GM19438 (cell line): ENCODE results near the gene SLC28A3.

Source experiments
- ATAC-seq: cut with Tn5 transposase; IDR thresholded peaks from one replicate; pipeline ENCODE4 v1.9.1; 2021; ENCODE audit warnings: low read depth; ENCODE audit not compliant: unreplicated experiment

The SLC28A3 gene

DNA sequence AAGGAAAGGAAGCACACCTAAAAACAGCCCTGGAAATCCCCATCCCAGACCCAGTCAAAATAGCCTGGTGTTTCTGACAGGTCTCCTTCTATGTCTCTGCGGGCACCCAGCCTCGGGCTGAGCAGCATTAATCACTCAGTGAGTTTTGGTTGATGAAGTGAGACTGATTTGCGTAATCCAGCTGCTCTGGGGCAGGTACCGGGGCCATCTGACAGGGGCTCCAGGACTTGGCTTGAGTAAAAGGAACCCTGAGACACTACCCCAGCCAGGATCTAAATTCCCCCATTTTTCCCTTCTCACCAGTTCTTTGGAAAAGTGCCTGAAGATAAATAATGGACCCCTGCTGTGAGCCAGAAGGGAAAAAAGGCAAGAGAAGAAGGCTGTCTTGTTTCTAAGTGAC, 596 bp downstream of the SLC28A3 start:
- no peak for ATAC-seq

GRCh38 chr9:84339503-84339902, 1.1 kb downstream of the SLC28A3 start:
- no peak for ATAC-seq

- no peak for ATAC-seq
Observed at GRCh38 chr9:84338792-84339191, 1.8 kb downstream of the SLC28A3 start.

- no peak for ATAC-seq
Observed at GRCh38 chr9:84337252-84337651, 3.3 kb downstream of the SLC28A3 start.

- no peak for ATAC-seq
Observed at GRCh38 chr9:84331119-84331809, 9.3 kb downstream of the SLC28A3 start.

GRCh38 chr9:84330246-84330645, 10.3 kb downstream of the SLC28A3 start:
- ATAC-seq, result no peak

- no peak for ATAC-seq
Observed at GRCh38 chr9:84327184-84327583, 13.4 kb downstream of the SLC28A3 start.

GRCh38 chr9:84325347-84325973, 15.1 kb downstream of the SLC28A3 start:
- ATAC-seq, result no peak

DNA sequence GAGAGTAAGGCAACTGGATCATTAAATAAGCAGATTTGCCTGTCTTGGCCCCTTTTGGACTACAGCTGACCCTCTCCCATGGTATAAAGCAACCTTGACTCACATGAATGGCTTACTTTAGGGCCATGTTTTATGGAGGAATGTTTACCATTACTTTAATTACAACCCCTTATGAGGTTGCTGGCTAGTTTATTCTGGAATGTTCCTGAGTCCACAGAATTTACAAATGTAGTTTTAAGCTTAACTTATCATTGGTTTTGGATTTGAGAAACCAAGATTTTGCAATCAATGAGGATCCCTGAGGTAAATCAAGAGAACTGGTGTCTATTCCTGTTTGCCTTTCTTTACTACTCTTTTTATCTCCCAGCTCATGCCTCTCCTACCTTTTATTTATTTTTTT, 15.7 kb downstream of the SLC28A3 start:
- ATAC-seq, result no peak

- ATAC-seq, result no peak
Observed at GRCh38 chr9:84323858-84324257, 16.7 kb downstream of the SLC28A3 start.

DNA sequence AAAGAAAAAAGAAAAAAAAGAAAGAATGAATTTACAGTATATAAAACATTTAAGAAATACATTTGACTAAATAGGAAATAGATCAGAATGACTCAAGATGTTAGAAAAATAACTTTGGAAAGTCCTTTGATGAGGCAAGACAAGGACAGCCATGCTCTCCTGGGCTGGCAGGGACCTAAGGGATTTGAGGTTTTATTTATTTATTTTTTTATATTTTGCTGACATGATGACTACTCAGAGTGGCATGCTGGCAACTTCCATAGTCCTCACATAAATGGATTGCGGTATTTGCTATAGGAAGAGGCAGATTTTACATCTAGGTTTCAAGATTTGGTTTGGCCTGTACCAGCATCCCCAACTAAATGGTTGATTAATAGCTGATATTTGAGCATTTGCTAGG, 17.7 kb downstream of the SLC28A3 start:
- no peak for ATAC-seq

- ATAC-seq, result no peak
Observed at GRCh38 chr9:84320231-84320630, 20.3 kb downstream of the SLC28A3 start.

GRCh38 chr9:84319632-84320031, 20.9 kb downstream of the SLC28A3 start:
- ATAC-seq, result no peak

DNA sequence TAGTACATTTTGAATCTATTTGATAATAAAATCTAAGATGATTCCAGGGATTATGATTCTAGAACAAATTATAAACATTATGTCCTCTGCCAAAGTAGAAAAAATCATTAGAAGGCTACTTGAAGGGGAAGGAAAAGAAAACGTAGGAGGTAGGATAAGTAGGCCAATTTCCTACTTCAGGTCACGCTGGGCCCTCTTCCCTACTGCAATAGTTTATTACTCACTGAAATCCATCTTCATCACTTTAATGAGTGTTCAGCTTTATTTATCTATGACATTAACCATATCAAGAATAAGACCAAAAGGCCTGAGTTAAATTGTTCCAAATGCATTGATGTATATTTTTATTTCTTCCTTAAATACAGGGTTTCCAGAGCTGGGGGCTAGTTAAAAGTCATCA, 21.6 kb downstream of the SLC28A3 start:
- no peak for ATAC-seq

- ATAC-seq, result no peak
Observed at GRCh38 chr9:84317563-84317962, 23.0 kb downstream of the SLC28A3 start.

DNA sequence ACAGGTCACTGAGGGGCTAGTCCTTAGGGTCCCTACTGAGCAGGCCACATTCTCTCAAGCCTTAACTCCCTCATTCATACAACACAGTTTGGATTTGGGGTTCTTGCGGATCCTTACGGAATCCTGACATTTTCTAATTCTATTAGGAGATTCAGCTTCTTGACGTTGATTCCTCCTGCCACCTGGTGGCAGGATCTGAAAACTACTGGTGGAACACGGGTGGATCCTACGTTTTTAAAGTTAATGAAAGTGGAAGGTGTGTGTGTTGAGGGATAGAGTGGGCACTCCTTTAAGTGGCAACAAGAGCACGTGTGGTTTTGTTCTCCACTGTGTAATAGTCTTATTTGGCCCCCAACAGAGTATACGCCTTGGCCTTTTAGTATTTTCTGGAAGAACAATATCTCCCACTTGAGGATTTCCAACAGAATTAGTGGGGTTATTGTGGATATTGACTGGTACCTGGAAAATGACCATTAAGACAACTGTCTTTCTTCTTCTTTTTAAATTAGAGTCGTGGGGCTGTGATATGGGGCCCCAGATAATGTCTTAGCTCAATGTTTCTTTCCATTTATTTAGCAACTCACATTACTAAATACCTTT, 25.2 kb downstream of the SLC28A3 start:
- ATAC-seq, result peak; percentile 66

DNA sequence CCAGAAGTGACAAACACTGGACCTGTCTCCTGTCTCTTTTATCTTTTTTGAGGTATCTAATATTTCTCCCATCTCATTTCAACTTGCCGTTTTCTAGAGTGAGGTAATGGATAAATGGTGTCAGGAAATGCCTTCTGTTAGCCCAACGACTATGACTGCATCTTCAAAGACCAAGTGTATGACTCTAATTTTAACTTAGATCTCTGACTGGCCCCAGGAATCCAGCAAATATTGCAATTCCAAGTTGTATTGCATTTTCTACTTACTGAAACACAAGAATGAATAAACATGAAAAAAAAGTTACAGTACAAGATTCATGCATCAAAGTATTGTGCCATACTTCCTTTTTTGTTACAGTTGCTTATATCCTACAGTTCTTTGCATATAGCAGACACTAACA, 26.3 kb downstream of the SLC28A3 start:
- ATAC-seq, result no peak

GRCh38 chr9:84310883-84311282, 29.7 kb downstream of the SLC28A3 start:
- no peak for ATAC-seq

GRCh38 chr9:84305497-84306131, 34.9 kb downstream of the SLC28A3 start:
- ATAC-seq, result no peak

DNA sequence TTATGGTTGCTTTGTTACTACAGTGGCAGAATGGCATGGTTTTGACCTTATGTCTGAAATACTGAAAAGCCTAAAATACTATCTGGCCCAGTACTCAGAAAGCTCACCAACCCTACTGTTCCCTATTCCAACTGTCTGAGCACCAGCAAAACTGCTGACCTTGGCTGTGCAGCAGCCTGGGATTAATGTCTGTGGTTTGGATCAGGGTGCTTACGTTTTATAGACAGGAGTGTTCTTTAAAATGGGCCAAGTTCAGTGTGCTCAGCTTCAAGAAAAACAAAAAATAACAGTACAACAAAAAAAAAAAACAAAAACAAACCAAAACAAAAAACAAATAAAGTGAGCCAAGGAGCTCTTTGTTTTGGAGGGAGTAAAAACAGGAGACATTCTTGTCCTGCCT, 36.4 kb downstream of the SLC28A3 start:
- ATAC-seq, result no peak

DNA sequence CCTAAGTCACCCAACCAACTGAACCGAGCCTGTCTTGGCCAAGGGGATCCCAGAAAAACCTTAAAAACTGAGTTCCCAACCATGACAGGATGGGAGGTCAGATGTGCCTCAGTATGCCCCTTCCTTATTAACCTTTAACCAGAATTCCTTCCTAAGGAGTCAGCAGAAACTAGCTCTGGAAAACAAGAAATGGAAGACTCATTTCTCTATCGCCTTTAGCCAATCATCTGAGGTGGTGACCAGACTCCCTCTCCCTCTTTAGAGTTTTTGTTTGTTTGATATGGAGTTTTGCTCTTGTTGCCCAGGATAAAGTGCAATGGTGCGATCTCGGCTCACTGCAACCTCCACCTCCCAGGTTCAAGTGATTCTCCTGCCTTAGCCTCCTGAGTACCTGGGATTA, 37.5 kb downstream of the SLC28A3 start:
- ATAC-seq, result no peak

GRCh38 chr9:84301851-84302250, 38.7 kb downstream of the SLC28A3 start:
- ATAC-seq, result no peak
